ENCODE measurements around the gene ROPN1L. TPM values are rescaled to one million over a fixed set of nuclear protein-coding genes. Genes with fewer than 3 reads are reported as not detected.

Gene ROPN1L
- total RNA-seq, 2 donors from 2014 or later: 34.9 TPM; not detected in 1

DNA sequence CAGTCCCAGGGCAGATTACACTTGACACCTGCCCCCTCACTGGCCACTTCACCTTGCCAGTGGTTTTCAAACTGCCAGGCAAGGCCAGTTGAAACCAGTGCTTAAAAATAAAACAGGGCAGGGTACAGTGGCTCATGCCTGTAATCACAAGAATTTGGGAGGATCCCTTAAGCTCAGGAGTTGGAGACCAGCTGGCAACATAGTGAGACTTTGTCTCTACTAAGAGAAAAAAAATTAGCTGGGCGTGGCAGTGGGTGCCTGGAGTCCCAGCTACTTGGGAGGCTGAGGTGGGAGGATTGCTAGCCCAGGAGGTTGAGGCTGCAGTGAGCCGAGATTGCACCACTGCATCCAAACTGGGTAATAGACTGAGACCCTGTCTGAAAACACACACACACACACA, 58.1 kb downstream of the ROPN1L start:
- Histone ChIP-seq H3K4me3 (no peak overlapping the region), H3K9me3 (no peaks in the 10 kb centered on the region), H3K27me3 (replicated peaks; ENCODE audit: insufficient read depth) (no peaks in the 10 kb centered on the region), H3K4me1 (replicated peaks) (no peaks in the 10 kb centered on the region), H3K27ac (no peak overlapping the region), H3K36me3 (no peaks in the 10 kb centered on the region)
- no peak for DNase-seq (ENCODE audit: low spot score)
- intact Hi-C loops (cut with DNase I): no loop called here
- 86% methylated on average over 2 of the region's 2 CpGs for WGBS
- TF ChIP-seq POLR2A (IDR thresholded peaks at IDR 0.05) (no peak), POLR2AphosphoS5 (IDR thresholded peaks at IDR 0.05) (no peak)
- TF ChIP-seq, protein P1, sequence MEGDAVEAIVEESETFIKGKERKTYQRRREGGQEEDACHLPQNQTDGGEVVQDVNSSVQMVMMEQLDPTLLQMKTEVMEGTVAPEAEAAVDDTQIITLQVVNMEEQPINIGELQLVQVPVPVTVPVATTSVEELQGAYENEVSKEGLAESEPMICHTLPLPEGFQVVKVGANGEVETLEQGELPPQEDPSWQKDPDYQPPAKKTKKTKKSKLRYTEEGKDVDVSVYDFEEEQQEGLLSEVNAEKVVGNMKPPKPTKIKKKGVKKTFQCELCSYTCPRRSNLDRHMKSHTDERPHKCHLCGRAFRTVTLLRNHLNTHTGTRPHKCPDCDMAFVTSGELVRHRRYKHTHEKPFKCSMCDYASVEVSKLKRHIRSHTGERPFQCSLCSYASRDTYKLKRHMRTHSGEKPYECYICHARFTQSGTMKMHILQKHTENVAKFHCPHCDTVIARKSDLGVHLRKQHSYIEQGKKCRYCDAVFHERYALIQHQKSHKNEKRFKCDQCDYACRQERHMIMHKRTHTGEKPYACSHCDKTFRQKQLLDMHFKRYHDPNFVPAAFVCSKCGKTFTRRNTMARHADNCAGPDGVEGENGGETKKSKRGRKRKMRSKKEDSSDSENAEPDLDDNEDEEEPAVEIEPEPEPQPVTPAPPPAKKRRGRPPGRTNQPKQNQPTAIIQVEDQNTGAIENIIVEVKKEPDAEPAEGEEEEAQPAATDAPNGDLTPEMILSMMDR (IDR thresholded peaks at IDR 0.05): no peak

DNA sequence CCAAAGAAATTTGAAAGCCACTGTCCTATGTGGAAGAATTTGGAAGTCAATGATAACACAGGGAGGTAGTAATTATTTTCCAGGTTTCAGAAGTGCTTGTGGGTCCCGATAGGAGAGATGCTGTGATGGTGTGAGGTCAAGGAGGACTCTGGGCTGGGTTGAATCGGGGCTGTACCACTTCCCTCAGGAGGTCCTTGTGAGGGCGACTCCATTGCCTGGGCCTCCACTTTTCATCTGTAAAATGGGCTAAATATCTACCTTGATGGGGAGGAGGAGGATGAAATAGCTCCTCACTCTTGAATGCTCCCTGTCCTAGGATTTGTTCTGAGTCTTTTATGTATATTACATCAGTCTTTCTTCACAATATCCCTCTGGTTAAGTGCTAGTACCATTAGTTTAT, 59.0 kb downstream of the ROPN1L start:
- Histone ChIP-seq H3K9me3 (no peaks in the 10 kb centered on the region), H3K4me1 (replicated peaks) (no peaks in the 10 kb centered on the region)
- TF ChIP-seq, protein P1 (IDR thresholded peaks at IDR 0.05): no peak
- TF ChIP-seq POLR2AphosphoS5 (IDR thresholded peaks at IDR 0.05): no peak
- TF ChIP-seq POLR2A (IDR thresholded peaks at IDR 0.05): no peak

DNA sequence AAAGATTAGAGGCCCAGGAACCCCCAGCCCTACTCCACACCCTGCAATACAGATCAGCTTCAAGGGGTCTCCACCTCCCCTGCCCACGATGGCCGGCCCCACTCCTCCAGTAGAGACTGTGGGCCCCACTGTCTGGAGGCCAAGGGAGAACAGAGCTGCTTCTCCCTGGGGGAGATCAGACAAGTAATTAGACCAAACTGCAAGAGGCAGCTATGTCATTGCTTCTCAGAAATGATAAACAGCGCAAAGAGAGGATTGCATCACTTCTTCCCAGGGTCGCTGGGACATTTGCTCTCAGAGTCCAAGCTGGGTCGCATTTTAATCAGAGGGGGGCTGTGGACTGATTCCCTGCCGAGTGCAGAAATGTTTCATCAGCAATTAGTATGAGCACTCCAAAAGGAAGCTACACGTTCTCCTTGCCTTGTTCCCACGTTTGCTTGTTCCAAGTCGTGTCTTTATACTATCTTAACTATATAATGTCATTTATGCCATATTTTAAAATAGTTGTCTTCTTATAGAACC, 59.9 kb downstream of the ROPN1L start:
- H3K4me3 ChIP-seq: no peak overlapping the region
- H3K27ac ChIP-seq: no peak overlapping the region
- H3K9me3 ChIP-seq: no peaks in the 10 kb centered on the region
- WGBS: 82% methylated on average over 9 of the region's 9 CpGs
- H3K27me3 ChIP-seq (replicated peaks; ENCODE audit: insufficient read depth): no peaks in the 10 kb centered on the region
- intact Hi-C loops (cut with DNase I): no loop called here
- H3K36me3 ChIP-seq: no peaks in the 10 kb centered on the region
- no peak for TF ChIP-seq POLR2A (IDR thresholded peaks at IDR 0.05)
- no peaks in the 10 kb centered on the region for H3K4me1 ChIP-seq (replicated peaks)
- no peak for DNase-seq (ENCODE audit: low spot score)

More for the DNA sequence above, 59.0 kb downstream of the ROPN1L start:
- Histone ChIP-seq H3K4me3 (no peak overlapping the region), H3K36me3 (no peaks in the 10 kb centered on the region), H3K27ac (no peak overlapping the region), H3K27me3 (replicated peaks; ENCODE audit: insufficient read depth) (no peaks in the 10 kb centered on the region)
- no peak for DNase-seq (ENCODE audit: low spot score)
- intact Hi-C loops (cut with DNase I): no loop called here
- WGBS: 96% methylated on average over 3 of the region's 3 CpGs

DNA sequence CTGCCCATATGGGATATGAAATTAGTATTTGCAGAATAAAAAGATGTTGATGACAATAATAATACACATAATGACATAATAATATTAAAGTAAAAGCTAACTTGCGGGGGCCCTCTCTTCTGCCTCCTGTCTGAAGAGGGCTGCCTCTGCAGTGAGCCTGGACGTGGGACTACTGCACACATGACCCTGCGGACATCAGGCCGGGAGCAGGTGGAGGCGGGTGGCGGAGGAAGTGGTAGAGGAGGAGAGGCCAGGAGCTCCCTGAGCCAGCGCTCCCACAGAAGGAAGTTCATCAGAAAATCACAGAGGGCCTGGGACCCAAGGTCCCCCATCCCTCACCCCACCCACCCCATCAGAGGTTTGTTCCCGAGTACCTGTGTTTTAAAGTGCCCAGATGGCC, 60.5 kb downstream of the ROPN1L start:
- H3K36me3 ChIP-seq: no peaks in the 10 kb centered on the region
- H3K4me1 ChIP-seq (replicated peaks): no peaks in the 10 kb centered on the region
- H3K27me3 ChIP-seq (replicated peaks; ENCODE audit: insufficient read depth): no peaks in the 10 kb centered on the region
- TF ChIP-seq POLR2AphosphoS5 (IDR thresholded peaks at IDR 0.05): no peak
- TF ChIP-seq, protein P1 (IDR thresholded peaks at IDR 0.05): no peak
- no peak for TF ChIP-seq POLR2A (IDR thresholded peaks at IDR 0.05)
- H3K4me3 ChIP-seq: no peak overlapping the region
- H3K9me3 ChIP-seq: no peaks in the 10 kb centered on the region
- intact Hi-C loops (cut with DNase I): no loop called here
- DNase-seq (ENCODE audit: low spot score): no peak
- WGBS: 86% methylated on average over 7 of the region's 8 CpGs
- H3K27ac ChIP-seq: no peak overlapping the region

DNA sequence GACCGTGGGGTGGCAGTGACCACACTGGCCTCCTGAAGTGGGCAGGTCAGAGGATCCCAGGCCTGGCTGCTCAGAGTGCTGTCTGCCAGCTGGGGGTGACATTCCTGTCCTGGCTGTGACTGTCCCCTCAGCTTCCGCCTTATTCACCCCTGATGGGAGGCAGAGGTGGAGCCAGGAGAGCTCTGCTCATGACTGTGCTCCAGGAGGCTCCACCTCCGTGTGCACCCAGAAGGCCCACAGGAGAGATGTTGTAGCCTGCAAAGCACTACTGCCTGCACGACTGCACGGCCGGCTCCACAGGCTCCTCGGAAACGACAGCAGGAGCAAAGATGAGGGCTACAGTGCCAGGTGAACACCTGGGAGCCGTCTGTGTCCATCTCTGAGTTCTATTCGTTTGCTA, 60.9 kb downstream of the ROPN1L start:
- H3K27me3 ChIP-seq (replicated peaks; ENCODE audit: insufficient read depth): no peaks in the 10 kb centered on the region
- H3K4me3 ChIP-seq: no peak overlapping the region
- TF ChIP-seq POLR2AphosphoS5 (IDR thresholded peaks at IDR 0.05): no peak
- TF ChIP-seq POLR2A (IDR thresholded peaks at IDR 0.05): no peak
- TF ChIP-seq, protein P1 (IDR thresholded peaks at IDR 0.05): no peak
- no peaks in the 10 kb centered on the region for H3K9me3 ChIP-seq
- intact Hi-C loops (cut with DNase I): no loop called here
- 80% methylated on average over 9 of the region's 10 CpGs for WGBS
- no peaks in the 10 kb centered on the region for H3K36me3 ChIP-seq
- no peak for DNase-seq (ENCODE audit: low spot score)
- no peak overlapping the region for H3K27ac ChIP-seq
- H3K4me1 ChIP-seq (replicated peaks): no peaks in the 10 kb centered on the region
